KMS-11 (cell line): Measurements from ENCODE around the gene ZNF195.

Experiments
- H2AFZ ChIP-seq: fragments of 200-600 bp; sonication (generic); 2 replicates; pipeline ENCODE4 v1.6.1; 2016; ENCODE audit warnings: antibody characterized with exemption, mixed run types, low read depth
- H3K27ac ChIP-seq: fragments of 200-600 bp; sonication (generic); 2 replicates; pipeline ENCODE4 v1.6.1; 2016; ENCODE audit warnings: mild to moderate bottlenecking, mixed run types
- H3K27me3 ChIP-seq: fragments of 200-600 bp; sonication (generic); 2 replicates; pipeline ENCODE4 v1.6.1; 2017; ENCODE audit warnings: mild to moderate bottlenecking, low read depth, mixed run types, moderate library complexity; ENCODE audit not compliant: insufficient read depth
- H3K36me3 ChIP-seq: fragments of 200-600 bp; sonication (generic); 2 replicates; pipeline ENCODE4 v1.6.1; 2017; ENCODE audit warnings: mild to moderate bottlenecking, mixed run types; ENCODE audit not compliant: insufficient read depth
- H3K4me1 ChIP-seq: fragments of 200-600 bp; sonication (generic); 2 replicates; pipeline ENCODE4 v1.6.1; 2016; ENCODE audit warnings: mild to moderate bottlenecking, low read depth, mixed run types; ENCODE audit not compliant: poor library complexity, severe bottlenecking
- H3K4me2 ChIP-seq: fragments of 200-600 bp; sonication (generic); 2 replicates; pipeline ENCODE4 v1.7.0; 2016; ENCODE audit warnings: mild to moderate bottlenecking, mixed run types
- H3K4me3 ChIP-seq: fragments of 200-600 bp; sonication (generic); IDR thresholded peaks from 2 replicates; pipeline ENCODE4 v1.6.1; 2017; ENCODE audit warnings: low read depth, low read length, mixed read lengths; ENCODE audit not compliant: insufficient read depth
- H3K79me2 ChIP-seq: fragments of 200-600 bp; sonication (generic); 2 replicates; pipeline ENCODE4 v1.6.1; 2016; ENCODE audit warnings: low read depth, mixed run types; ENCODE audit not compliant: insufficient read depth
- H3K9ac ChIP-seq: fragments of 200-600 bp; sonication (generic); 2 replicates; pipeline ENCODE4 v1.6.1; 2016; ENCODE audit warnings: mild to moderate bottlenecking, mixed run types
- H4K20me1 ChIP-seq: fragments of 200-600 bp; sonication (generic); 2 replicates; pipeline ENCODE4 v1.6.1; 2016; ENCODE audit warnings: mild to moderate bottlenecking, mixed run types; ENCODE audit not compliant: insufficient read depth
- TF ChIP-seq, protein P1 (sequence below): fragments of 200-600 bp; sonication (generic); conservative IDR thresholded peaks from 2 replicates; pipeline ENCODE4 v1.6.1; 2017; ENCODE audit warnings: low read depth, mild to moderate bottlenecking, antibody characterized with exemption, low read length, moderate library complexity, mixed read lengths

The ZNF195 gene

DNA sequence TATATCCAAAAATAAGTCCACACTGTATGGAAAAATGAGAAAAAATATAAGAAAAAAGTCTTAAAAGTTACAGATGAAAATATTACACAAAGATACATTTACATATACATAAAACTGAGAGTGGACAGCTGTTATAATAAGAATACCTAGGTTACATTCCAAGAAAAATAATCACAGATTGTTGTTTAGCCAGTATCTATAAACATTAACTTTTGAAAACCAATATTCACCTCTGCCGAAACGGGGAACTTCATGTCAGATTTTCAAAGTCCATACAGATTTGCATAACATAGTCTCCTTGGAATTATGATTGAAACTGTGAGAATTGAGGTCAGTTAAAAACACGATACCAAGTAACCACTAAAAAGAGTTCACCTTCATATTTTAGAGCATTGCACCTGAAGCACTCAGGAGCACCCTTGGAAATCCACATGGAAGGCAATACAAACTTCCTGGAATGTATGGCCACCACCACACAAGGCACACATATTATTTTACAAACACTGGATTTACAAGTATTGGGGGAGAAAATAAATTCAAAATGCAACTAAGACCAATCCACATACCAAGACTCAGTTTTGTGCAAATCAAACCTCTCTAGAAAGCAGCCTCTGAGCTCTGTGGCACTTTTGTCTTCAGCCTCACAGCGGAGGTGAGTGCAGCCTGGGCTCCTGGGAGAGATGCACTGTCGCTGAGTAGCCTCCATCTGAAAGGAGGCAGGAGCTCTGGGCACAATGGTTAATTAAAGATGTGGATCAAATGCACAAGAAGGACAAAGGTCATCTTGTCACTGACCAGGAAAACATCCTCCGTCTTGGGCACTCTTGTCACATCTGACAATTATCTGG, 34.4 kb downstream of the ZNF195 start:
- Histone ChIP-seq H4K20me1 (no peaks in the 10 kb centered on the region), H3K79me2 (no peaks in the 10 kb centered on the region), H3K4me1 (no peaks in the 10 kb centered on the region), H3K4me2 (no peak overlapping the region), H3K4me3 (no peak overlapping the region), H3K27ac (no peak overlapping the region), H2AFZ (no peak overlapping the region), H3K27me3 (no peaks in the 10 kb centered on the region), H3K36me3 (no peaks in the 10 kb centered on the region), H3K9ac (no peak overlapping the region)
- TF ChIP-seq, protein P1, sequence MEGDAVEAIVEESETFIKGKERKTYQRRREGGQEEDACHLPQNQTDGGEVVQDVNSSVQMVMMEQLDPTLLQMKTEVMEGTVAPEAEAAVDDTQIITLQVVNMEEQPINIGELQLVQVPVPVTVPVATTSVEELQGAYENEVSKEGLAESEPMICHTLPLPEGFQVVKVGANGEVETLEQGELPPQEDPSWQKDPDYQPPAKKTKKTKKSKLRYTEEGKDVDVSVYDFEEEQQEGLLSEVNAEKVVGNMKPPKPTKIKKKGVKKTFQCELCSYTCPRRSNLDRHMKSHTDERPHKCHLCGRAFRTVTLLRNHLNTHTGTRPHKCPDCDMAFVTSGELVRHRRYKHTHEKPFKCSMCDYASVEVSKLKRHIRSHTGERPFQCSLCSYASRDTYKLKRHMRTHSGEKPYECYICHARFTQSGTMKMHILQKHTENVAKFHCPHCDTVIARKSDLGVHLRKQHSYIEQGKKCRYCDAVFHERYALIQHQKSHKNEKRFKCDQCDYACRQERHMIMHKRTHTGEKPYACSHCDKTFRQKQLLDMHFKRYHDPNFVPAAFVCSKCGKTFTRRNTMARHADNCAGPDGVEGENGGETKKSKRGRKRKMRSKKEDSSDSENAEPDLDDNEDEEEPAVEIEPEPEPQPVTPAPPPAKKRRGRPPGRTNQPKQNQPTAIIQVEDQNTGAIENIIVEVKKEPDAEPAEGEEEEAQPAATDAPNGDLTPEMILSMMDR, result no peak

DNA sequence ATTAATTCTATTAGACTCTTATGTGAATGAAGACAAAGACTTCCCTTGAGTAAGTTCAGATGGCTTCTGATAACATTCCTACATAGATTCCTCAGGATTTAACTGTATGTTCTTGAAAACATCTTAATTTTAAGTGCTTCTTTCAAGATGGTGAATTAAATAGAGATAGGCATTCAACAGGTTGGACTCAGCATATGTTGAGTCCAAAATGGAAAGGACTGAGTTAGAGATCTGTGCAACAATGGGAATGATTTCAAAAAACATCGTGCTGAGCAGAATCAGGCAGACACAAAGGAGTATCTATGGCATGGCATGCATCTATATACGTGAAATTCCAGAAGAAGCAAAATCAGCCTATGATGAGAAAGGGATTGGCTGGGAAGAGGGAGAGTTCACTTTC, 36.2 kb downstream of the ZNF195 start:
- Histone ChIP-seq H3K27me3 (no peaks in the 10 kb centered on the region), H3K4me3 (no peak overlapping the region), H3K79me2 (no peaks in the 10 kb centered on the region), H3K36me3 (no peaks in the 10 kb centered on the region), H3K27ac (no peak overlapping the region), H2AFZ (no peak overlapping the region), H3K4me2 (no peak overlapping the region), H3K4me1 (no peaks in the 10 kb centered on the region), H4K20me1 (no peaks in the 10 kb centered on the region), H3K9ac (no peak overlapping the region)
- TF ChIP-seq, protein P1, result no peak

DNA sequence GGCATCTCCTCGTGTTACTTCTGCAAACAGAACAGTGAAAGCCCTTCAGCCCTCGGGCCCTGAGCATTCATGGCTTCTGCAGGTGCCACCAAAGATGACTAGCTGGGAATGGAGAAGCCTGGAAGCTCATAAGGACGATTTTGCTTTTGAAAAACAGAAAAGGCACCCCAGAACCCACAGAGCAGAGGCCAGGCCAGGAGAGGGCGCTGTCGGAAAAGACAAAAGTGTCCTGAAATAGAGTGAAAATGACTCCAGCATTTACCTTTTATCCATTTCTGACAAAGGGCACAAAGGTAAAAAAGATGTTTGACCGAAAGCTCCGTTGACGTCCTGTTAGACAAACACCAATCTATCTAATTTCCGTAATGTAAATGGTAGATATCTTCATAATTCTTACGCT, 37.6 kb downstream of the ZNF195 start:
- Histone ChIP-seq H3K4me1 (no peaks in the 10 kb centered on the region), H3K4me2 (no peak overlapping the region), H3K36me3 (no peaks in the 10 kb centered on the region), H4K20me1 (no peaks in the 10 kb centered on the region), H3K9ac (no peak overlapping the region), H3K4me3 (no peak overlapping the region), H2AFZ (no peak overlapping the region), H3K27ac (no peak overlapping the region), H3K79me2 (no peaks in the 10 kb centered on the region), H3K27me3 (no peaks in the 10 kb centered on the region)
- TF ChIP-seq, protein P1, result peak; percentile 43; the same call in 1 of the 2 replicates

DNA sequence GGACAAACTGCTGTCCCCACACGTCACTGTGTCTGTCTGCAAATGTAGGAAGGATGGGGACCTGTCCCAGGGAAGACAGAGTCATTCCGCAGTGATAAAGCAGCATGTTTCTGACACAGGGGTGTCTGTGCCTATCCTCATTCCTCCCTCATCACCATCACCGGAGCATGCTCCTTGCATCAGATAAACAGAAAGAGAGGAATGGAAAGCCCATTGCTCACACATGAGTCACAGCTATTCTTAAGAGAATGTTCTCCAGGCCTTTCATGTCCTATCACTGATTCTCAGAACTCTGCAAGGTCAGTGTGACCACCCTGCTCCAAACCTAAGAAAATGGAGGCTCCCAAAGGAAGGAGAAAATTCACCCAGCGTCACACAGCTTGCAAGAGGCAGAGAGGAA, 38.9 kb downstream of the ZNF195 start:
- H3K4me2 ChIP-seq, result no peak overlapping the region
- no peak overlapping the region for H3K4me3 ChIP-seq
- no peaks in the 10 kb centered on the region for H3K36me3 ChIP-seq
- no peak overlapping the region for H3K9ac ChIP-seq
- no peaks in the 10 kb centered on the region for H3K79me2 ChIP-seq
- no peak overlapping the region for H2AFZ ChIP-seq
- no peaks in the 10 kb centered on the region for H3K27me3 ChIP-seq
- no peaks in the 10 kb centered on the region for H4K20me1 ChIP-seq
- TF ChIP-seq, protein P1, result no peak
- H3K27ac ChIP-seq, result no peak overlapping the region
- no peaks in the 10 kb centered on the region for H3K4me1 ChIP-seq
